Smooth muscle cell (in vitro differentiated cells): ENCODE data around the gene PLA1A. TPM values are rescaled to one million over a fixed set of nuclear protein-coding genes. Genes with fewer than 3 reads are reported as not detected.

Experiments used
- DNase-seq: peaks from one replicate; lab custom pipeline; 2025; ENCODE audit not compliant: unreplicated experiment; lab: John Stamatoyannopoulos, UW
- H2AFZ ChIP-seq: fragments of 200-600 bp; sonication (generic); 2 replicates; pipeline ENCODE4 v1.6.0; 2016; ENCODE audit warnings: antibody characterized with exemption, low read depth, mild to moderate bottlenecking
- H3F3A ChIP-seq: fragments of 200-600 bp; sonication (generic); 2 replicates; pipeline ENCODE4 v1.6.0; 2017; ENCODE audit warnings: antibody characterized with exemption, low read depth
- H3K27ac ChIP-seq: fragments of 200-600 bp; sonication (generic); 2 replicates; pipeline ENCODE4 v1.5.1; 2016; ENCODE audit warnings: low read depth, mild to moderate bottlenecking
- H3K27me3 ChIP-seq: fragments of 200-600 bp; sonication (generic); 2 replicates; pipeline ENCODE4 v1.6.1; 2016; ENCODE audit warnings: low read depth, mild to moderate bottlenecking
- H3K36me3 ChIP-seq: fragments of 200-600 bp; sonication (generic); 2 replicates; pipeline ENCODE4 v1.5.1; 2016; ENCODE audit warnings: low read depth
- H3K4me1 ChIP-seq: fragments of 200-600 bp; sonication (generic); 2 replicates; pipeline ENCODE4 v1.5.1; 2016; ENCODE audit warnings: low read depth
- H3K4me2 ChIP-seq: fragments of 200-600 bp; sonication (generic); 2 replicates; pipeline ENCODE4 v1.6.0; 2016; ENCODE audit warnings: mild to moderate bottlenecking
- H3K4me3 ChIP-seq: fragments of 200-600 bp; sonication (generic); 2 replicates; pipeline ENCODE4 v1.5.1; 2016; ENCODE audit warnings: mild to moderate bottlenecking
- H3K79me2 ChIP-seq: fragments of 200-600 bp; sonication (generic); 2 replicates; pipeline ENCODE4 v1.6.0; 2016; ENCODE audit warnings: low read depth, mild to moderate bottlenecking
- H3K9ac ChIP-seq: fragments of 200-600 bp; sonication (generic); 2 replicates; pipeline ENCODE4 v1.6.0; 2016; ENCODE audit warnings: low read depth
- H3K9me3 ChIP-seq: fragments of 200-600 bp; sonication (generic); replicated peaks from 2 replicates; pipeline ENCODE4 v1.5.1; 2016; ENCODE audit warnings: low read depth
- H4K20me1 ChIP-seq: fragments of 200-600 bp; sonication (generic); 2 replicates; pipeline ENCODE4 v1.6.0; 2016; ENCODE audit warnings: low read depth
- WGBS: methylation state at CpG from one replicate; pipeline ENCODE4 v1.1.7; 2016; ENCODE audit warnings: low lambda C conversion rate; 5-methylcytosine and 5-hydroxymethylcytosine counted together
- polyA plus RNA-seq: library from polyadenylated mRNA; unstranded; fragments of >200 nt; fragmentation: Nextera tagmentation; extraction: Ambion mirVana; gene quantifications from 2 replicates; pipeline ENCODE4 v1.2.1, GENCODE V29; 2016
- total RNA-seq: library from RNA; depleted of rRNA; stranded (reverse); fragments of >200 nt; gene quantifications from 2 replicates; pipeline ENCODE4 v1.2.3, GENCODE V29; 2014
- TF ChIP-seq, protein P1 (sequence below): fragments of 200-600 bp; sonication (generic); IDR thresholded peaks from 2 replicates; pipeline ENCODE4 v1.5.1; 2017; ENCODE audit warnings: borderline replicate concordance, mild to moderate bottlenecking, antibody characterized with exemption; ENCODE audit not compliant: insufficient read depth, poor library complexity, severe bottlenecking

PLA1A gene
- total and polyA plus RNA-seq, 2 experiments from 2014 or later: not detected

DNA sequence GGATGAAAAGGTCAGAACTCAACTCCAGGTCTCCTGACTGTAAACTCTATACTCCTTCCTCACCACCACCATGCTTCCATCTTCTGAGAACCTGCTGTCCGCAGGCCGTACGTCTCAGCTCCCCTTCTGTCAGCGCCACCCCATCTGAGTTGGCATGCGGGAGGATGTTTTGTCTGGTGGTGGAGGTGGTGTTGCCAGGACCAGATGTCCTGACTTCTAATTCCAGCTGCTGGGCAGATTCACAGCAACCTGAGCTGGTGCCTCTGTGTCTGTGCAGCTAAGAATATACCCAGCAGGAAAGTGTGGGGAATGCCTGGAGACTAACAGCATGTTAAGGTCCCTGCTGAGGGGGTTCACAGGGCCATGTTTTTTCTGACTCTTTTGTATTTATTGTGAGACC, 23.2 kb downstream of the PLA1A start:
- H2AFZ ChIP-seq: no peak overlapping the region
- no peaks in the 10 kb centered on the region for H4K20me1 ChIP-seq
- no peak overlapping the region for H3K9ac ChIP-seq
- H3K79me2 ChIP-seq: no peaks in the 10 kb centered on the region
- H3K4me3 ChIP-seq: no peak overlapping the region
- no peak for DNase-seq
- no peaks in the 10 kb centered on the region for H3F3A ChIP-seq
- no peak overlapping the region for H3K4me2 ChIP-seq
- no peak overlapping the region for H3K27ac ChIP-seq
- TF ChIP-seq, protein P1, sequence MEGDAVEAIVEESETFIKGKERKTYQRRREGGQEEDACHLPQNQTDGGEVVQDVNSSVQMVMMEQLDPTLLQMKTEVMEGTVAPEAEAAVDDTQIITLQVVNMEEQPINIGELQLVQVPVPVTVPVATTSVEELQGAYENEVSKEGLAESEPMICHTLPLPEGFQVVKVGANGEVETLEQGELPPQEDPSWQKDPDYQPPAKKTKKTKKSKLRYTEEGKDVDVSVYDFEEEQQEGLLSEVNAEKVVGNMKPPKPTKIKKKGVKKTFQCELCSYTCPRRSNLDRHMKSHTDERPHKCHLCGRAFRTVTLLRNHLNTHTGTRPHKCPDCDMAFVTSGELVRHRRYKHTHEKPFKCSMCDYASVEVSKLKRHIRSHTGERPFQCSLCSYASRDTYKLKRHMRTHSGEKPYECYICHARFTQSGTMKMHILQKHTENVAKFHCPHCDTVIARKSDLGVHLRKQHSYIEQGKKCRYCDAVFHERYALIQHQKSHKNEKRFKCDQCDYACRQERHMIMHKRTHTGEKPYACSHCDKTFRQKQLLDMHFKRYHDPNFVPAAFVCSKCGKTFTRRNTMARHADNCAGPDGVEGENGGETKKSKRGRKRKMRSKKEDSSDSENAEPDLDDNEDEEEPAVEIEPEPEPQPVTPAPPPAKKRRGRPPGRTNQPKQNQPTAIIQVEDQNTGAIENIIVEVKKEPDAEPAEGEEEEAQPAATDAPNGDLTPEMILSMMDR: no peak
- H3K4me1 ChIP-seq: no peaks in the 10 kb centered on the region
- 99% methylated on average over 5 of the region's 5 CpGs for WGBS
- H3K27me3 ChIP-seq: no peaks in the 10 kb centered on the region
- H3K36me3 ChIP-seq: no peaks in the 10 kb centered on the region
- no peaks in the 10 kb centered on the region for H3K9me3 ChIP-seq

DNA sequence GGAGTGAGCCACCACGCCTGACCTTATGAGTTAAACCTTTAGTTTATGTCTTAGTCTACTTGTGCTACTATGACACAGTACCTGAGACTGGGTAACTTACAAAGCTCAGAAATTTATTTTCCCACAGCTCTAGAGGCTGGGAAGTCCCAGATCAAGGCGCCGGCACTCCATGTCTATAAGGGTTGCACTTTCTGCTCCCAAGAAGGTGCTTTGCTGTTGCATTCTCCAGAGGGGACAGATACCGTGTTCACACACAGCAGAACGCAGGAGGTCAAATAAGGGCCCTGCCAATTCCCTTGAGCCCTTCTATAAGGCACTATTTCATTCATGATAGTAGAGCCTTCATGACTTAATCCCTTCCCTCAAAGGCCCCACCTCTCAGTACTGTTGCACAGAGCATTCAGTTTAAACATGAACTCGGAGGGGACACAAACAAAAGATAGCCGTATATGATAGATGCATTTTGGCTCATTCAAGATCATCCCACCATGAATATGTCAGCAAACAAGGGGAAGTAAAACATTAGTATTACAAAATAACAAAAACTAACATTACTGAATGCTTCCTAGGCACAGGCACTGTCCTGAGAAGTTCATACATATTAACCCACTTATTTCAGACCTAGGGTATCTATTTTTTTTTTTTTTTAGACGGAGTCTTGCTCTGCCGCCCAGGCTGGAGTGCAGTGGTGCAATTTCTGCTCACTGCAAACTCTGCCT, 26.5 kb downstream of the PLA1A start:
- Histone ChIP-seq H3K36me3 (no peaks in the 10 kb centered on the region), H3K27ac (no peak overlapping the region), H3K27me3 (no peaks in the 10 kb centered on the region), H3K4me3 (no peak overlapping the region), H3K79me2 (no peaks in the 10 kb centered on the region), H4K20me1 (no peaks in the 10 kb centered on the region), H3K4me1 (no peaks in the 10 kb centered on the region), H3F3A (no peaks in the 10 kb centered on the region), H3K9ac (no peak overlapping the region), H3K4me2 (no peak overlapping the region), H2AFZ (no peak overlapping the region), H3K9me3 (no peaks in the 10 kb centered on the region)
- DNase-seq: no peak
- TF ChIP-seq, protein P1: no peak
- 96% methylated on average over 9 of the region's 9 CpGs for WGBS

DNA sequence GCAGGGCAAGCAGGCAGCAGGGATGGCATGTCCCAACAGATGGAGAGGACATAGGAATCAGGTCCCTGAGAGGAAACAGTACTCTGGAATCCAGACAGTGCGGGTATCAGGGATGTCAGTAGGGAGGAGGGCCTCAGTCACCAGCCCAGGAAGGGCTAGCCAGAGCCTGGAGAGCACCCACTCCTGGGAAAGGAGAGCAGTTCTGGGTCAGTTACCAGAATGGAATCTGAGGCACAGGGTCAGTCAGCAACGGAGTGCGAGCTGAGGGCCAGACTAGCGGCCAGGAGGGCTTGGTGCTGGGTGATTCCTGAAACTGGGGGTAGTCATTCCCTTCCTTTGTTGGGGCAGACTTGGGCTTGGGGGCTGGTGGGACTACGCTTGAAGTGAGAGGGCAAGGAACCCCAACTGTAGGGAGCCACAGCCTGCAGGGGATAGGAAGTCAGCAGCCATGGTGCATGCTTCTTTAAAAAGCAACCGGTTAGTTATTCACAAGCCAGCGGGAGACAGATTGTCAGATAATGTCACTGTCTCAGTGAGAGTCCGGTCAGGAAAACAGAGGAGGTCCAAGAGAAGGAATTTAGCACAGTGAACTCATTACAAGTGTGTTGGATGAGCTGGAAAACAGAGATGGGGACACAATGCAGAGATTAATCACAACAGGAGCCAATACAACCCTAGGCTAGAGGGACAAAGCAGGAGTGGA, 27.9 kb downstream of the PLA1A start:
- no peak overlapping the region for H3K4me3 ChIP-seq
- H3F3A ChIP-seq: no peaks in the 10 kb centered on the region
- H4K20me1 ChIP-seq: no peaks in the 10 kb centered on the region
- H3K36me3 ChIP-seq: no peaks in the 10 kb centered on the region
- TF ChIP-seq, protein P1: no peak
- H3K4me1 ChIP-seq: no peaks in the 10 kb centered on the region
- no peak overlapping the region for H2AFZ ChIP-seq
- 63% methylated on average over 8 of the region's 8 CpGs for WGBS
- H3K9ac ChIP-seq: no peak overlapping the region
- H3K9me3 ChIP-seq: no peaks in the 10 kb centered on the region
- no peaks in the 10 kb centered on the region for H3K27me3 ChIP-seq
- H3K79me2 ChIP-seq: no peaks in the 10 kb centered on the region
- no peak overlapping the region for H3K4me2 ChIP-seq
- H3K27ac ChIP-seq: no peak overlapping the region
- DNase-seq: no peak

DNA sequence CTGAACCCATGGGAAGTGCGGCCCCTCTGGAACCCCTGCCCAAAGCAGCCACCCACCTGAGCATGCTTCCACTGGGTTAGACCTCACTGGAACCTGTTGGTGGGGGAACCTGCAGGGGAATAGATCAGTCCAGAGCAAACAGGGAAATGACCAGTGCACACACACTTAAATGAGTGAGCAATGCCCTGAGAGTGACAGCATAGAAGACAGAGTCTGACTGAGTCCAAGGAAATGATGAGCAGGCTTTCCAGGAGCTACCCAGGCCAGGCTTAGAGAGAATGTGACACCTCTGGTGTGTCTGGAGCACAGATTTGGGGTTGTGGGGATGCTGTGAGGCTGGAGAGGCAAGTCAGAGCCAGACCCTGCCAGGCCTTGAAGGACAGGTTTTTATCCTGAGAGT, 28.5 kb downstream of the PLA1A start:
- Histone ChIP-seq H3K36me3 (no peaks in the 10 kb centered on the region), H3K27me3 (no peaks in the 10 kb centered on the region), H3K4me2 (no peak overlapping the region), H3K4me1 (no peaks in the 10 kb centered on the region), H3F3A (no peaks in the 10 kb centered on the region), H3K79me2 (no peaks in the 10 kb centered on the region), H4K20me1 (no peaks in the 10 kb centered on the region), H3K9me3 (no peaks in the 10 kb centered on the region), H3K4me3 (no peak overlapping the region), H3K9ac (no peak overlapping the region), H2AFZ (no peak overlapping the region), H3K27ac (no peak overlapping the region)
- no peak for DNase-seq
- 92% methylated on average over 1 of the region's 1 CpG for WGBS
- TF ChIP-seq, protein P1: no peak
